ENCODE data around the gene IL1A. TPM values are rescaled to one million over a fixed set of nuclear protein-coding genes. Genes with fewer than 3 reads are reported as not detected.

Gene IL1A
- total and polyA plus RNA-seq, 9 of the 15 experiments (the other 6 are each of a cell fraction or from before 2014, with no cell fraction given) = 0.03 to 0.27 (median 0.14) TPM; not detected in 2

DNA sequence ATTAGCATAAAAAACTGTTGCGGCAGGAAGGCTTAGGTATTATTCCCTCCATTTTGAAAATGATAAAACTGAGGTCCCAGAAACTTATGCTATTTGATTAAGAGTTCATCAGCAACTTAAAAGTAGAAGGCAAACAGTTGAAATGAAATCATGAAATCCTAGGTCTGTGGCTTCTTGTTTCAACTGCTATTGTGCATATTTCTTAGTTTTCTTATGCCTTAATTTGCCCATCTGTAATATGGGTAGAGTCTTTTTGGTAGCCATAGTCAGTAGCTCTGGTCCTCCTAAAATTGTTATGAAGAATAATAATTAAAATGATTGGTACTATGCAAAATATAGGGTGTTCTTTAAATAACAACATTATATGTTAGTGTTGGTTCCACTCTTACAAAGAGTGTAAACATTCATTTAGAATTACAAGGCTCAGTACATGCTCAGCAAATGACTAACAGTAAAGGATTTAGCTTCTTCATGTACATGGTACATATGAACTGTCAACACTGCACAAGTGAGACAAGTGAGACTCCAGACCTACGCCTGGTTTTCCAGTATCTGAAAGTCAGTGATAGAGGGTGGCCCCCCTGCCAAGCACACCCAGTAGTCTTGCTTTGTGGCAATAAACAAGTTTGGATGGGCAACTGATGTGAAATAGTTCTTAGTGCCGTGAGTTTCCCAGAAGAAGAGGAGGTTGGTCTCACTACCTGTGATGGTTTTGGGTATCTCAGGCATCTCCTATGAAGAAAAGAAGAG lies 9.6 kb downstream of the IL1A start:
- Histone ChIP-seq H3K9me1 (ENCODE audit: control insufficient read depth, insufficient read depth, low read length) (no peaks in the 10 kb centered on the region), H3K36me3 (ENCODE audit: control insufficient read depth, insufficient read depth, low read length) (no peaks in the 10 kb centered on the region), H3K79me2 (ENCODE audit: control insufficient read depth, insufficient read depth, low read length) (no peaks in the 10 kb centered on the region), H3K9me3 (replicated peaks; ENCODE audit: control insufficient read depth, insufficient read depth, low read depth, low read length) (no peaks in the 10 kb centered on the region), H3K4me1 (replicated peaks in 1 of 2; ENCODE audit: control insufficient read depth in 2 of 2, insufficient read depth in 2 of 2, low read length in 2 of 2) (0 out of 5 replicates have a peak, but pooled peaks cover 0 to 5% of the 10 kb centered on the region in 2 experiments), H3K9ac (ENCODE audit: insufficient read depth in 1 of 2, low read depth in 2 of 2, low read length in 2 of 2) (no peak overlapping the region), H3K27me3 (ENCODE audit: control insufficient read depth in 2 of 2, insufficient read depth in 2 of 2, low read length in 2 of 2) (no peaks in the 10 kb centered on the region), H3K27ac (ENCODE audit: extremely low read depth, low read depth, low read length) (no peak overlapping the region), H4K20me1 (replicated peaks; ENCODE audit: control insufficient read depth, insufficient read depth, low read length) (no peaks in the 10 kb centered on the region), H2AFZ (ENCODE audit: low read depth, low read length) (no peak overlapping the region), H3K4me3 (no peak overlapping the region), H3K4me2 (ENCODE audit: insufficient read depth, low read length) (no peak overlapping the region)
- DNase-seq (ENCODE audit: extremely low read depth in 1 of 4, low spot score in 3 of 4) (no peak), ATAC-seq (no peak), FAIRE-seq (no peak)
- ChIA-PET CTCF (ENCODE audit: low intra/inter-chr PET ratio) (no interaction called here), POLR2A (interaction anchor here (1.1 kb wide), 1 partner anchor 9 kb away, joined by 3 read pairs; the partner anchor contains the start of gene IL1A)
- TF ChIP-seq ADNP (tag; IDR thresholded peaks at IDR 0.05) (peak; percentile 45; the same call in 1 of the 2 replicates), BCOR (IDR thresholded peaks at IDR 0.05) (peak; percentile 80), NBN (IDR thresholded peaks at IDR 0.05; ENCODE audit: low read depth) (no peak), CXXC5 (CRISPR knock-in tag; IDR thresholded peaks at IDR 0.05) (no peak), KDM1A (IDR thresholded peaks at IDR 0.05) (peak in 1 of 2 experiments; percentile 42; a peak in 1 of 4 replicates), RBM25 (IDR thresholded peaks at IDR 0.05; ENCODE audit: low read depth, low read length, severe bottlenecking) (peak; percentile 92)
- intact Hi-C loops (cut with micrococcal nuclease) = no loop called here
- in situ Hi-C loops (cut with MboI) = no loop called here
- 61% methylated on average over 3 of the region's 3 CpGs for WGBS (ENCODE audit: insufficient coverage, low coverage, missing lambda C conversion rate)
- BruUV-seq (replicated peaks) = no TSS peak

All from K562 (cell line).